Measurements from ENCODE around the gene CD83.

Gene CD83

GRCh38 chr6:14102383-14102782 lies 15.2 kb upstream of the CD83 start:
- H3K36me3 Mint-ChIP-seq: no peaks in the 10 kb centered on the region

GRCh38 chr6:14105547-14105946 lies 12.0 kb upstream of the CD83 start:
- no peak overlapping the region for H3K4me3 Mint-ChIP-seq
- peaks cover 38% of the 10 kb centered on the region for H3K4me1 Mint-ChIP-seq
- H3K36me3 Mint-ChIP-seq: no peaks in the 10 kb centered on the region
- no peaks in the 10 kb centered on the region for H3K27me3 Mint-ChIP-seq
- ATAC-seq (ENCODE audit: low read depth) (no peak), DNase-seq (ENCODE audit: low spot score in 2 of 2) (no peak)
- no peaks in the 10 kb centered on the region for H3K9me3 Mint-ChIP-seq
- no peak overlapping the region for H3K27ac Mint-ChIP-seq

More at GRCh38 chr6:14102383-14102782, 15.2 kb upstream of the CD83 start:
- H3K9me3 Mint-ChIP-seq: peaks cover 3% of the 10 kb centered on the region
- ATAC-seq (ENCODE audit: low read depth) (no peak), DNase-seq (ENCODE audit: low spot score in 2 of 2) (no peak)
- no peaks in the 10 kb centered on the region for H3K27me3 Mint-ChIP-seq
- peaks cover 22% of the 10 kb centered on the region for H3K4me1 Mint-ChIP-seq
- no peak overlapping the region for H3K4me3 Mint-ChIP-seq
- no peak overlapping the region for H3K27ac Mint-ChIP-seq

- ATAC-seq (ENCODE audit: low read depth) (no peak), DNase-seq (ENCODE audit: low spot score in 2 of 2) (no peak)
- Mint-ChIP-seq H3K27me3 (no peaks in the 10 kb centered on the region), H3K4me3 (peak overlapping the region; percentile 37), H3K36me3 (no peaks in the 10 kb centered on the region), H3K27ac (peak overlapping the region; percentile 97), H3K4me1 (peaks cover 35% of the 10 kb centered on the region), H3K9me3 (no peaks in the 10 kb centered on the region)
Measured at GRCh38 chr6:14107000-14107399, 10.6 kb upstream of the CD83 start.

GRCh38 chr6:14107711-14108494 lies 9.7 kb upstream of the CD83 start:
- H3K27me3 Mint-ChIP-seq: no peaks in the 10 kb centered on the region
- H3K4me3 Mint-ChIP-seq: peak overlapping the region; percentile 55
- no peaks in the 10 kb centered on the region for H3K36me3 Mint-ChIP-seq
- peaks cover 35% of the 10 kb centered on the region for H3K4me1 Mint-ChIP-seq
- DNase-seq (ENCODE audit: low spot score in 2 of 2) (no peak), ATAC-seq (ENCODE audit: low read depth) (no peak)
- H3K9me3 Mint-ChIP-seq: no peaks in the 10 kb centered on the region
- peak overlapping the region; percentile 97 for H3K27ac Mint-ChIP-seq

DNA sequence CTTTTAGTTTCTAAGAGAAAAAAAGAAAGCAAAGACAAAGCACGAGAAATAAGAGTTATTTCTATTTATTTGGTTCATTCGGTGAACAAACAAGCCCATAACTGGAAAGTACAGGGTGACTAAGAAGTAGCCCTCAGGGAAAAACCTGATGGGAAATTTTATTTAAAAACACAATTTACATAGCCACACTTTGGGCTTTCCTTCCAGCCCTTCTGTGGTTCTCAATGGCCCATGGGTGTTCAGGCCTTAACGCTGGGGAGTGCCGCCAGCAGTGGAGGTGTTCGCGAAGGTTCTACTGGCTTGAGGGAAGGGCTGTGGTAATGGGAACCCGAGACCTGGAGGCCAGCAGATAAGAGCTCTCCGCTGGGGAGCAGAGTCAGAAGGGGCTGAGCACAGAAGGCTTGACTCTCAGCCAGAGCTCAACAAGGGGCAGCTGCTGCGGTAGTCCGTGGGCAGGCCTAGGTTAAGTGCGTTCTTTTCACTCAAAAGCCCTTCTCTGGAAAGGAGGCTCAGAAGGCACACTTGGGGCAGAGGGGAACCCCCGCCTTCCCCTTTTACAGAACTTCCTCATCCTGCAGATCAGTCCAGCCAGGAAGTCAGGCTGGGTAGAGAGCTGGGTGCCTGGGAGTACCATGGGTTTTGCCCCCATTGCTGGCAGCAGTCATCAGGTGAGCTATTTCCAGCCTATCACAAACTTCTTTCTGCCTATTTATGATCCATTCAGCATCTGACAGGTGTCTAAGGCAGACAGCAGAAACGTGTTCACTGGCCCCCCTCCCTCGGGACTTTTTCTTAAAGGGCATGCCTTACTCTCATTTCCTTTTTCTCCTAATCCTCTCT lies 8.8 kb upstream of the CD83 start:
- peaks cover 35% of the 10 kb centered on the region for H3K4me1 Mint-ChIP-seq
- peak overlapping the region; percentile 64 for H3K4me3 Mint-ChIP-seq
- no peaks in the 10 kb centered on the region for H3K27me3 Mint-ChIP-seq
- DNase-seq (ENCODE audit: low spot score in 2 of 2): peak; percentile 67
- ATAC-seq (ENCODE audit: low read depth): peak; percentile 84
- H3K27ac Mint-ChIP-seq: peak overlapping the region; percentile 97
- no peaks in the 10 kb centered on the region for H3K36me3 Mint-ChIP-seq
- no peaks in the 10 kb centered on the region for H3K9me3 Mint-ChIP-seq

DNA sequence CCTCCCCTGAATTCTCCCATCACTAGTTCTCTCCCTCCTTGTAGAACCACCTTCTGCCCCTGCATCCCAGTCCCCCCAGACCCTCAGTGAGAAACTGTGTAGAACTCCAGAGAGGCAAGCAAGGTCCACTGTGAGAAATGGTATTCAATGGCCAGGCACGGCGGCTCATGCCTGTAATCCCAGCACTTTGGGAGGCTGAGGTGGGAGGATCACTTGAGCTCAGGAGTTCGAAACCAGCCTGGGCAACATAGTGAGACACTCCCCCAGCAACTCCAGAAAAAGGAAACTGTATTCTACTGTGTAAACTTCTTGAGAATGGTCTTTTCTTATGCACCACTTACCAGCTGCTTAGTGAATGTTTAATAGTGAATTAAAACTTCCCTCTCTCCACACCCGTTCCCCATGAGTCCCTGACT lies 8.2 kb upstream of the CD83 start:
- H3K27me3 Mint-ChIP-seq: no peaks in the 10 kb centered on the region
- peak overlapping the region; percentile 97 for H3K27ac Mint-ChIP-seq
- no peaks in the 10 kb centered on the region for H3K9me3 Mint-ChIP-seq
- peak overlapping the region; percentile 64 for H3K4me3 Mint-ChIP-seq
- ATAC-seq (ENCODE audit: low read depth) (peak; percentile 15), DNase-seq (ENCODE audit: low spot score in 2 of 2) (no peak)
- H3K4me1 Mint-ChIP-seq: peaks cover 35% of the 10 kb centered on the region
- H3K36me3 Mint-ChIP-seq: no peaks in the 10 kb centered on the region

DNA sequence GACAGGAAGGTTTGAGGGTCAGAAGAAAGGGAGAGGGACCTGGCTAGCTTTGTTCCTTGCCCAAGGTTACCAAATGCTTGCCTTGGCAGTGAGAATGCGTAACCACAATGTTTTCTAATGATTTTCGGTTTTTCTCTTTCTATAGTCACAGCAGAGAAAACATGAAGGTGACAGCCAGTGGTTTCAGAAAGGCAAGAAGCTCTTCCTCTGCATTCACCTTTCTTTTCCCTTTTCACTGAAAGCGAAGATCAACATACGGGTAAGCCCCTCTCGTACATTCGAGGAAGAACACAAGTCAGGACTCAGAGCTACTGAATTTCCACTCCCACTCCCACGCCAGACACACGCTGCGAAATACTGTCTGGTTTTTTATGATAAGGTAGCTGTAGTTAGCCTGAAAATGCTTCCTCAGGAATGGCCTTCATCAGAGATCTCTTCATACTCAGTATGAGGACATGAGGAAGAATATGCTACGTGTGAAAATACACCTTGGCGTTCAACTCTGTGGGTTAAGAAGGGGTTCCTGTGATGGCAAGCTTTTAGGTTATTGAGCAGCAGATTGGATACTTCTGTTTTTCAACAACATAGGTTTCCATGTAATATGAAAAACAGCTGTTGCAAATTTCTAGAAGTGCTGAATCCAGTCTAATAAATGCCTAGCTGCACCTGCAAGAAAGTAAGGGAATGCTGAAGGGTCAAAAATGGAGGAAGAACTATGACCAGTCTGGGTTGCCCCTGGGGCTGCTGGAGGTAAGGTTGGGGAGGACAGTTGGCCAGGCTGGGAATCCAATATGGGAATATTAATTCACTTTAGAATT lies 7.4 kb upstream of the CD83 start:
- no peak for ATAC-seq (ENCODE audit: low read depth)
- Mint-ChIP-seq H3K27me3 (no peaks in the 10 kb centered on the region), H3K4me1 (peaks cover 35% of the 10 kb centered on the region), H3K27ac (peak overlapping the region; percentile 97), H3K9me3 (no peaks in the 10 kb centered on the region), H3K4me3 (peak overlapping the region; percentile 64), H3K36me3 (no peaks in the 10 kb centered on the region)
- DNase-seq (ENCODE audit: low spot score in 2 of 2): no peak

GRCh38 chr6:14113976-14114375 lies 3.6 kb upstream of the CD83 start:
- Mint-ChIP-seq H3K27me3 (no peaks in the 10 kb centered on the region), H3K4me1 (peaks cover 24% of the 10 kb centered on the region), H3K27ac (peak overlapping the region; percentile 15), H3K4me3 (no peak overlapping the region), H3K36me3 (no peaks in the 10 kb centered on the region), H3K9me3 (no peaks in the 10 kb centered on the region)
- no peak for ATAC-seq (ENCODE audit: low read depth)
- no peak for DNase-seq (ENCODE audit: low spot score in 2 of 2)

DNA sequence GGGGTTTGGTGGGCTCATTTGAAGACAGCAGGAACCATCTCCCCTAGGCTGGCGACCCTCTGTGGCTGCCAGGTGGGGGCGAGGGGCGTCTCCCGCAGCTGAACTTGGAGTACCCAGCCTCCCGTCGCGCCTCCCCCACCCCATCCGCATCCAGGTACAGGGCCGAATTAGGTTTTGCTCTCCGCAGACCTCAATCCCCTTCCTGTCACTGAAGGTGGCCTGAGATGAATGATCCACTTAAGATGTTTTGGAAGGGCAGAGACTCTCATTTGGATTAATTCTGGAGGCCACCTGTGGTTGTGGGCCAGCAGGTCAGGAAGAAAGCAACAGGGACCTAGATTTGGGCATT lies 493 bp downstream of the CD83 start:
- DNase-seq (ENCODE audit: low spot score in 2 of 2) (no peak), ATAC-seq (ENCODE audit: low read depth) (no peak)
- Mint-ChIP-seq H3K9me3 (no peaks in the 10 kb centered on the region), H3K27ac (peak overlapping the region; percentile 98), H3K4me3 (peak overlapping the region; percentile 94), H3K36me3 (peaks cover 10% of the 10 kb centered on the region), H3K27me3 (no peaks in the 10 kb centered on the region), H3K4me1 (peaks cover 33% of the 10 kb centered on the region)

GRCh38 chr6:14118446-14118845 lies 874 bp downstream of the CD83 start:
- H3K36me3 Mint-ChIP-seq: peaks cover 10% of the 10 kb centered on the region
- ATAC-seq (ENCODE audit: low read depth): no peak

DNA sequence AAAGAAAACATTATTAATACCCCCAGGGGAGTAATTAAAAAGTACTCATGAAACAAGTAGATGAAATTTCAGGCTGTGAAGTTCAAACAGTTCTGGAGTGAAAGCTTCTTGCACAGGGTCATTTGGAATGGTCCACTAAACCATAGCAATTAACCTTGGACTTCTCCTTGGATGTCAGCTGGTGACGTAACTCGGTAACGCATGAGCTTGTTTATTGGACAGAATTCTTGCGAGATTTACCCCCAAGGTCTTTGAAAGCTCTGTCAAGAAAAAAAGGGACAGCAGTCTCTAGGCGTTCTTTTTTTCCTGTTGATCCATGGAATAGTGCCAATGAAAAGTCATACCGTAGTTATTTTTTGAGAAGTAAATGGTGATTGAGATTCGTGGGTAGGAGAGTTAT lies 2.2 kb downstream of the CD83 start:
- no peaks in the 10 kb centered on the region for H3K27me3 Mint-ChIP-seq
- H3K27ac Mint-ChIP-seq: peak overlapping the region; percentile 98
- H3K36me3 Mint-ChIP-seq: peaks cover 11% of the 10 kb centered on the region
- H3K4me3 Mint-ChIP-seq: peak overlapping the region; percentile 53
- peaks cover 45% of the 10 kb centered on the region for H3K4me1 Mint-ChIP-seq
- ATAC-seq (ENCODE audit: low read depth) (no peak), DNase-seq (ENCODE audit: low spot score in 2 of 2) (peak; percentile 38 to 52)
- H3K9me3 Mint-ChIP-seq: no peaks in the 10 kb centered on the region

More at GRCh38 chr6:14118446-14118845, 874 bp downstream of the CD83 start:
- Mint-ChIP-seq H3K4me1 (peaks cover 35% of the 10 kb centered on the region), H3K4me3 (peak overlapping the region; percentile 94), H3K9me3 (no peaks in the 10 kb centered on the region), H3K27me3 (no peaks in the 10 kb centered on the region), H3K27ac (peak overlapping the region; percentile 98)
- peak in 1 of 2 donors; percentile 28 for DNase-seq (ENCODE audit: low spot score in 2 of 2)

DNA sequence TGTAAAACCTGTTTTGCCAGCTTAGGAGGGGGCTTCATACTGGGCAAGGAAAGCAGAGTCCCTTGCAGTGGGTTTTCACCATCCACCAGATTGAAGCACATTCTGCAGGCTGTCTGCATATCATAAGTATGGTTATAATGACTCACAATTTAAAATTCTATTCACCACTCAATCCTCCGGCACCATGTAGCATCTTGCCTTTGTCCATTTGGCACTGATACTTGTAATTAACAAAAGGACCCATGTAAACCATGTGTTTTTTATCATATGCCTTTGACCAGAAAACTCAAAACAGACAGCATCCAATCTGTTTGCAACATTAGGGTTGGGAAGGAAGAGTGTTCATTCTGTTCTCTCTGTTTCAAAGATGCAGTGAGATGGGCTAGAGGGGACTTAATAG lies 3.0 kb downstream of the CD83 start:
- Mint-ChIP-seq H3K36me3 (peaks cover 16% of the 10 kb centered on the region), H3K9me3 (no peaks in the 10 kb centered on the region), H3K4me1 (peaks cover 53% of the 10 kb centered on the region), H3K27ac (peak overlapping the region; percentile 98), H3K27me3 (no peaks in the 10 kb centered on the region), H3K4me3 (peak overlapping the region; percentile 54)
- no peak for DNase-seq (ENCODE audit: low spot score in 2 of 2)
- ATAC-seq (ENCODE audit: low read depth): no peak

DNA sequence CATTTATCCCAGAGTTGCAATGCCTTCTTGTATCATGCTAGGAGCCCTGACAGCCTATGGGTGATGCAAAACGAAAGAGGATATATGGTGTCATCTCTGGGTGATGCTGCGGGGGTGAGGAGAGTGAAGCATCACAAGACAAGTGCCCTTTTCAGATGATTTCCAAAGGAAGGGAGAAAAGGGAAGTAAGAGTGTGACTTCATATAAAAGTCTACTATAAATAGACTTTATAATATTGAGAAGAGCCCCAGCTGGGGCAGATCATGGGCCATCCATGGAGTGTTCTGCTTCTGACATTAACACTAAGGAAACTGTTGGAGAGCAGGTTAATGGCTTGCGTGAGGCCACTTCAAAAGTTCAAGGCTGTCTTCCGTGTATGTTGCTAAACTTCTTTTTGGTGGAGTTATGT lies 4.4 kb downstream of the CD83 start:
- H3K27me3 Mint-ChIP-seq: no peaks in the 10 kb centered on the region
- DNase-seq (ENCODE audit: low spot score in 2 of 2): peak; percentile 49 to 79
- H3K27ac Mint-ChIP-seq: peak overlapping the region; percentile 98
- peak overlapping the region; percentile 72 for H3K4me3 Mint-ChIP-seq
- H3K4me1 Mint-ChIP-seq: peaks cover 62% of the 10 kb centered on the region
- peak; percentile 57 for ATAC-seq (ENCODE audit: low read depth)
- no peaks in the 10 kb centered on the region for H3K9me3 Mint-ChIP-seq
- peaks cover 23% of the 10 kb centered on the region for H3K36me3 Mint-ChIP-seq

All from memory B cell (primary cell).